Measurements from ENCODE around the gene ITPKB.

ITPKB gene

GRCh38 chr1:226686440-226687425 is 52.3 kb downstream of the ITPKB start:
- Histone ChIP-seq H3K79me2 (ENCODE audit: insufficient read depth, low read length) (peaks cover 67% of the 10 kb centered on the region), H3K9ac (ENCODE audit: low read depth, low read length) (no peak overlapping the region), H3K4me3 (ENCODE audit: low read depth in 1 of 2, low read length in 2 of 2) (no peak overlapping the region), H3K27ac (ENCODE audit: low read length) (no peak overlapping the region), H3K36me3 (ENCODE audit: insufficient read depth, low read length) (peaks cover 30% of the 10 kb centered on the region), H3K4me2 (ENCODE audit: insufficient read depth, low read length) (no peak overlapping the region), H2AFZ (ENCODE audit: low read depth, low read length) (no peak overlapping the region), H3K4me1 (ENCODE audit: insufficient read depth, low read length) (no peaks in the 10 kb centered on the region), H3K27me3 (ENCODE audit: insufficient read depth, low read length, poor library complexity) (no peaks in the 10 kb centered on the region), H3K9me3 (ENCODE audit: insufficient read depth, low read length, severe bottlenecking) (no peaks in the 10 kb centered on the region), H4K20me1 (ENCODE audit: insufficient read depth, low read length) (peaks cover 22% of the 10 kb centered on the region; the same call in 1 of the 2 replicates)
- ATAC-seq (ENCODE audit: insufficient read depth, low read depth) (no peak), DNase-seq (no peak)
- TF ChIP-seq CTCF (IDR thresholded peaks at IDR 0.05; ENCODE audit: borderline replicate concordance, extremely low read depth, low read length, poor library complexity, severe bottlenecking) (no peak), EZH2 (IDR thresholded peaks at IDR 0.05; ENCODE audit: borderline replicate concordance, low read depth, low read length, severe bottlenecking) (no peak)

GRCh38 chr1:226685196-226685820 is 53.8 kb downstream of the ITPKB start:
- ATAC-seq (ENCODE audit: insufficient read depth, low read depth) (no peak), DNase-seq (no peak)
- no peaks in the 10 kb centered on the region for H3K27me3 ChIP-seq (ENCODE audit: insufficient read depth, low read length, poor library complexity)
- H4K20me1 ChIP-seq (ENCODE audit: insufficient read depth, low read length), result peaks cover 22% of the 10 kb centered on the region; the same call in 1 of the 2 replicates
- H3K27ac ChIP-seq (ENCODE audit: low read length), result no peak overlapping the region
- TF ChIP-seq EZH2 (IDR thresholded peaks at IDR 0.05; ENCODE audit: borderline replicate concordance, low read depth, low read length, severe bottlenecking), result no peak
- TF ChIP-seq CTCF (IDR thresholded peaks at IDR 0.05; ENCODE audit: borderline replicate concordance, extremely low read depth, low read length, poor library complexity, severe bottlenecking), result no peak
- H2AFZ ChIP-seq (ENCODE audit: low read depth, low read length), result no peak overlapping the region
- H3K36me3 ChIP-seq (ENCODE audit: insufficient read depth, low read length), result peaks cover 19% of the 10 kb centered on the region
- no peak overlapping the region for H3K4me3 ChIP-seq (ENCODE audit: low read depth in 1 of 2, low read length in 2 of 2)
- no peak overlapping the region for H3K9ac ChIP-seq (ENCODE audit: low read depth, low read length)
- no peak overlapping the region for H3K4me2 ChIP-seq (ENCODE audit: insufficient read depth, low read length)
- H3K9me3 ChIP-seq (ENCODE audit: insufficient read depth, low read length, severe bottlenecking), result no peaks in the 10 kb centered on the region
- H3K79me2 ChIP-seq (ENCODE audit: insufficient read depth, low read length), result peaks cover 70% of the 10 kb centered on the region
- H3K4me1 ChIP-seq (ENCODE audit: insufficient read depth, low read length), result no peaks in the 10 kb centered on the region

- Histone ChIP-seq H3K9me3 (ENCODE audit: insufficient read depth, low read length, severe bottlenecking) (no peaks in the 10 kb centered on the region), H3K27ac (ENCODE audit: low read length) (no peak overlapping the region), H3K9ac (ENCODE audit: low read depth, low read length) (no peak overlapping the region), H3K79me2 (ENCODE audit: insufficient read depth, low read length) (peaks cover 68% of the 10 kb centered on the region), H3K4me3 (ENCODE audit: low read depth in 1 of 2, low read length in 2 of 2) (no peak overlapping the region), H2AFZ (ENCODE audit: low read depth, low read length) (no peak overlapping the region), H3K4me2 (ENCODE audit: insufficient read depth, low read length) (no peak overlapping the region), H4K20me1 (ENCODE audit: insufficient read depth, low read length) (peaks cover 22% of the 10 kb centered on the region; the same call in 1 of the 2 replicates), H3K36me3 (ENCODE audit: insufficient read depth, low read length) (peaks cover 15% of the 10 kb centered on the region), H3K4me1 (ENCODE audit: insufficient read depth, low read length) (no peaks in the 10 kb centered on the region), H3K27me3 (ENCODE audit: insufficient read depth, low read length, poor library complexity) (no peaks in the 10 kb centered on the region)
- ATAC-seq (ENCODE audit: insufficient read depth, low read depth) (no peak), DNase-seq (no peak)
- TF ChIP-seq EZH2 (IDR thresholded peaks at IDR 0.05; ENCODE audit: borderline replicate concordance, low read depth, low read length, severe bottlenecking) (no peak), CTCF (IDR thresholded peaks at IDR 0.05; ENCODE audit: borderline replicate concordance, extremely low read depth, low read length, poor library complexity, severe bottlenecking) (no peak)
Observed at GRCh38 chr1:226684026-226684425, 55.1 kb downstream of the ITPKB start.

All from DND-41 (cell line).